GM23338 (cell line): ENCODE data around the gene GRK4.
"Not testable (repeated sequence)": the region's sequence is repeated elsewhere in the genome, so short reads cannot be mapped to it uniquely, and the experiment has no call there.

Experiments
- CREB1 ChIP-seq: fragments of 250-450 bp; sonication (Bioruptor Pico); IDR thresholded peaks from 2 replicates; pipeline ENCODE4 v1.5.0; 2020; ENCODE audit warnings: low read depth, mild to moderate bottlenecking, moderate library complexity
- CTCF ChIP-seq, 2 experiments: fragments of 200-600 bp in 1 of 2; sonication (generic) in 1 of 2; conservative IDR thresholded peaks; 2 replicates each; pipeline versions ENCODE4 v1.5.1 to v1.6.1; 2016 to 2017; ENCODE audit warnings: antibody characterized with exemption in 2 of 2, low read depth in 2 of 2, mild to moderate bottlenecking in 2 of 2, moderate library complexity in 1 of 2
- ETS1 ChIP-seq: IDR thresholded peaks from 2 replicates; pipeline ENCODE4 v1.6.1; 2016; ENCODE audit warnings: antibody characterized with exemption
- EZH2 ChIP-seq: fragments of 200-600 bp; sonication (generic); IDR thresholded peaks from one replicate; pipeline ENCODE4 v1.8.0; 2017; ENCODE audit warnings: antibody characterized with exemption, mild to moderate bottlenecking, low read depth; ENCODE audit not compliant: unreplicated experiment
- EZH2phosphoT487 ChIP-seq: fragments of 200-600 bp; sonication (generic); IDR thresholded peaks from one replicate; pipeline ENCODE4 v1.8.1; 2018; ENCODE audit warnings: antibody characterized with exemption; ENCODE audit not compliant: unreplicated experiment
- JUNB ChIP-seq: IDR thresholded peaks from one replicate; pipeline ENCODE4 v1.6.1; 2016; ENCODE audit warnings: antibody characterized with exemption; ENCODE audit not compliant: unreplicated experiment
- NANOG ChIP-seq: IDR thresholded peaks from 2 replicates; pipeline ENCODE4 v1.6.1; 2016; ENCODE audit warnings: antibody characterized with exemption, borderline replicate concordance
- POLR2AphosphoS5 ChIP-seq: IDR thresholded peaks from 2 replicates; pipeline ENCODE4 v1.6.1; 2016; ENCODE audit warnings: antibody characterized with exemption, low read depth
- ZNF114 ChIP-seq: fragments of 250-450 bp; sonication (Bioruptor Pico); IDR thresholded peaks from 2 replicates; pipeline ENCODE4 v1.5.0; 2020; ENCODE audit warnings: mild to moderate bottlenecking, moderate library complexity
- ZNF331 ChIP-seq: fragments of 250-450 bp; sonication (Bioruptor Pico); IDR thresholded peaks from 2 replicates; pipeline ENCODE4 v1.5.0; 2020; ENCODE audit warnings: low read depth, mild to moderate bottlenecking, moderate library complexity
- ZNF462 ChIP-seq: fragments of 250-450 bp; sonication (Bioruptor Pico); IDR thresholded peaks from 2 replicates; pipeline ENCODE4 v1.5.0; 2020; ENCODE audit warnings: mild to moderate bottlenecking, moderate library complexity
- TF ChIP-seq, protein P1 (sequence below): IDR thresholded peaks from one replicate; pipeline ENCODE4 v1.6.1; 2018; ENCODE audit warnings: antibody characterized with exemption; ENCODE audit not compliant: unreplicated experiment

GRCh38 chr4:3051141-3051897 lies 87.9 kb downstream of the GRK4 start:
- TF ChIP-seq EZH2; CTCF (conservative IDR thresholded peaks at IDR 0.05; ENCODE audit: low read depth in 2 of 2); CREB1 (CRISPR knock-in tag); POLR2AphosphoS5; JUNB; ETS1; ZNF114; ZNF331 (CRISPR knock-in tag); NANOG; EZH2phosphoT487; ZNF462 (CRISPR knock-in tag): not testable (repeated sequence)
- TF ChIP-seq, protein P1, sequence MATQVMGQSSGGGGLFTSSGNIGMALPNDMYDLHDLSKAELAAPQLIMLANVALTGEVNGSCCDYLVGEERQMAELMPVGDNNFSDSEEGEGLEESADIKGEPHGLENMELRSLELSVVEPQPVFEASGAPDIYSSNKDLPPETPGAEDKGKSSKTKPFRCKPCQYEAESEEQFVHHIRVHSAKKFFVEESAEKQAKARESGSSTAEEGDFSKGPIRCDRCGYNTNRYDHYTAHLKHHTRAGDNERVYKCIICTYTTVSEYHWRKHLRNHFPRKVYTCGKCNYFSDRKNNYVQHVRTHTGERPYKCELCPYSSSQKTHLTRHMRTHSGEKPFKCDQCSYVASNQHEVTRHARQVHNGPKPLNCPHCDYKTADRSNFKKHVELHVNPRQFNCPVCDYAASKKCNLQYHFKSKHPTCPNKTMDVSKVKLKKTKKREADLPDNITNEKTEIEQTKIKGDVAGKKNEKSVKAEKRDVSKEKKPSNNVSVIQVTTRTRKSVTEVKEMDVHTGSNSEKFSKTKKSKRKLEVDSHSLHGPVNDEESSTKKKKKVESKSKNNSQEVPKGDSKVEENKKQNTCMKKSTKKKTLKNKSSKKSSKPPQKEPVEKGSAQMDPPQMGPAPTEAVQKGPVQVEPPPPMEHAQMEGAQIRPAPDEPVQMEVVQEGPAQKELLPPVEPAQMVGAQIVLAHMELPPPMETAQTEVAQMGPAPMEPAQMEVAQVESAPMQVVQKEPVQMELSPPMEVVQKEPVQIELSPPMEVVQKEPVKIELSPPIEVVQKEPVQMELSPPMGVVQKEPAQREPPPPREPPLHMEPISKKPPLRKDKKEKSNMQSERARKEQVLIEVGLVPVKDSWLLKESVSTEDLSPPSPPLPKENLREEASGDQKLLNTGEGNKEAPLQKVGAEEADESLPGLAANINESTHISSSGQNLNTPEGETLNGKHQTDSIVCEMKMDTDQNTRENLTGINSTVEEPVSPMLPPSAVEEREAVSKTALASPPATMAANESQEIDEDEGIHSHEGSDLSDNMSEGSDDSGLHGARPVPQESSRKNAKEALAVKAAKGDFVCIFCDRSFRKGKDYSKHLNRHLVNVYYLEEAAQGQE: not testable (repeated sequence)
